Right forelimb (tissue), 1 donor: Measurements from ENCODE around the gene TACR1.
"Not testable (repeated sequence)": the region's sequence is repeated elsewhere in the genome, so short reads cannot be mapped to it uniquely, and the experiment has no call there.

Experiments used
- DNase-seq: peaks from one replicate; pipeline ENCODE4 v3.0.0-alpha.2; 2018

TACR1 gene

GRCh38 chr2:75194184-75194868 lies 5.0 kb downstream of the TACR1 start:
- no peak for DNase-seq

- no peak for DNase-seq
Measured at GRCh38 chr2:75192496-75192895, 6.8 kb downstream of the TACR1 start.

- DNase-seq: no peak
Measured at GRCh38 chr2:75190271-75190990, 8.9 kb downstream of the TACR1 start.

- DNase-seq: no peak
Measured at GRCh38 chr2:75186821-75187220, 12.5 kb downstream of the TACR1 start.

- no peak for DNase-seq
Measured at GRCh38 chr2:75182606-75183005, 16.7 kb downstream of the TACR1 start.

GRCh38 chr2:75180476-75180875 lies 18.8 kb downstream of the TACR1 start:
- no peak for DNase-seq

GRCh38 chr2:75177427-75177826 lies 21.9 kb downstream of the TACR1 start:
- DNase-seq: no peak

- no peak for DNase-seq
Measured at GRCh38 chr2:75175456-75175855, 23.9 kb downstream of the TACR1 start.

- DNase-seq: no peak
Measured at GRCh38 chr2:75174981-75175380, 24.3 kb downstream of the TACR1 start.

GRCh38 chr2:75174519-75174918 lies 24.8 kb downstream of the TACR1 start:
- no peak for DNase-seq

- no peak for DNase-seq
Measured at GRCh38 chr2:75173740-75174139, 25.6 kb downstream of the TACR1 start.

- not testable (repeated sequence) for DNase-seq
Measured at GRCh38 chr2:75171423-75171822, 27.9 kb downstream of the TACR1 start.

- DNase-seq: no peak
Measured at GRCh38 chr2:75170889-75171288, 28.4 kb downstream of the TACR1 start.

GRCh38 chr2:75168186-75168585 lies 31.1 kb downstream of the TACR1 start:
- no peak for DNase-seq

GRCh38 chr2:75166491-75166890 lies 32.8 kb downstream of the TACR1 start:
- DNase-seq: no peak

GRCh38 chr2:75162897-75163296 lies 36.4 kb downstream of the TACR1 start:
- DNase-seq: no peak

- no peak for DNase-seq
Measured at GRCh38 chr2:75162259-75162658, 37.1 kb downstream of the TACR1 start.

GRCh38 chr2:75157435-75157834 lies 41.9 kb downstream of the TACR1 start:
- DNase-seq: no peak

- DNase-seq: no peak
Measured at GRCh38 chr2:75155115-75155514, 44.2 kb downstream of the TACR1 start.

GRCh38 chr2:75153221-75153620 lies 46.1 kb downstream of the TACR1 start:
- no peak for DNase-seq

GRCh38 chr2:75152243-75152642 lies 47.1 kb downstream of the TACR1 start:
- not testable (repeated sequence) for DNase-seq

GRCh38 chr2:75147884-75148283 lies 51.4 kb downstream of the TACR1 start:
- not testable (repeated sequence) for DNase-seq

GRCh38 chr2:75146606-75147332 lies 52.6 kb downstream of the TACR1 start:
- no peak for DNase-seq

- not testable (repeated sequence) for DNase-seq
Measured at GRCh38 chr2:75146221-75146605, 53.1 kb downstream of the TACR1 start.
